Suprapubic skin (tissue), 4 donors: ENCODE results near the gene GNL3. TPM values are rescaled to one million over a fixed set of nuclear protein-coding genes. Genes with fewer than 3 reads are reported as not detected.

Experiments
- DNase-seq, 2 donors: peaks; one replicate each; pipeline ENCODE4 v3.0.0-alpha.2; 2019; ENCODE audit warnings: low spot score in 2 of 2
- H3K27ac ChIP-seq: fragments of 200-600 bp; sonication (generic); one replicate; pipeline ENCODE4 v1.5.1; 2019
- H3K27me3 ChIP-seq: fragments of 200-600 bp; sonication (generic); one replicate; pipeline ENCODE4 v1.5.1; 2019
- H3K36me3 ChIP-seq: fragments of 200-600 bp; sonication (generic); one replicate; pipeline ENCODE4 v1.5.1; 2019
- H3K4me1 ChIP-seq: fragments of 200-600 bp; sonication (generic); one replicate; pipeline ENCODE4 v1.5.1; 2019
- H3K4me3 ChIP-seq: fragments of 200-600 bp; sonication (generic); one replicate; pipeline ENCODE4 v1.5.1; 2019; ENCODE audit warnings: mild to moderate bottlenecking
- H3K9me3 ChIP-seq: fragments of 200-600 bp; sonication (generic); one replicate; pipeline ENCODE4 v1.5.1; 2019
- EP300 ChIP-seq: sonication (generic); formaldehyde crosslinking; IDR thresholded peaks from one replicate; pipeline ENCODE4 v1.6.1; 2017; ENCODE audit warnings: antibody characterized with exemption
- POLR2A ChIP-seq, 2 donors: fragments of 450-650 bp; IDR thresholded peaks; one replicate each; pipeline ENCODE4 v1.6.1; 2017; ENCODE audit warnings: antibody characterized with exemption in 2 of 2, mild to moderate bottlenecking in 2 of 2, moderate library complexity in 2 of 2
- POLR2AphosphoS5 ChIP-seq, 3 donors: sonication (generic); formaldehyde crosslinking; IDR thresholded peaks; one replicate each; pipeline ENCODE4 v1.6.1; 2017; ENCODE audit warnings: antibody characterized with exemption in 3 of 3
- WGBS: methylation state at CpG from one replicate; pipeline ENCODE4 v1.1.5; 2018; 5-methylcytosine and 5-hydroxymethylcytosine counted together
- total RNA-seq, 4 donors: library from RNA; depleted of rRNA; stranded (reverse); fragments of >200 nt; gene quantifications; one replicate each; pipeline ENCODE4 v1.1.0, GENCODE V29; 2016
- TF ChIP-seq, protein P1 (sequence below), 2 donors: fragments of 200-600 bp in 1 of 2; fragments of 450-650 bp in 1 of 2; sonication (generic) in 1 of 2; IDR thresholded peaks; one replicate each; pipeline ENCODE4 v1.5.1; 2016 to 2019; ENCODE audit warnings: antibody characterized with exemption in 2 of 2, mild to moderate bottlenecking in 1 of 2, moderate library complexity in 1 of 2

Gene GNL3
- total RNA-seq, 4 donors from 2014 or later, result 76.8 to 127 (median 106) TPM

DNA sequence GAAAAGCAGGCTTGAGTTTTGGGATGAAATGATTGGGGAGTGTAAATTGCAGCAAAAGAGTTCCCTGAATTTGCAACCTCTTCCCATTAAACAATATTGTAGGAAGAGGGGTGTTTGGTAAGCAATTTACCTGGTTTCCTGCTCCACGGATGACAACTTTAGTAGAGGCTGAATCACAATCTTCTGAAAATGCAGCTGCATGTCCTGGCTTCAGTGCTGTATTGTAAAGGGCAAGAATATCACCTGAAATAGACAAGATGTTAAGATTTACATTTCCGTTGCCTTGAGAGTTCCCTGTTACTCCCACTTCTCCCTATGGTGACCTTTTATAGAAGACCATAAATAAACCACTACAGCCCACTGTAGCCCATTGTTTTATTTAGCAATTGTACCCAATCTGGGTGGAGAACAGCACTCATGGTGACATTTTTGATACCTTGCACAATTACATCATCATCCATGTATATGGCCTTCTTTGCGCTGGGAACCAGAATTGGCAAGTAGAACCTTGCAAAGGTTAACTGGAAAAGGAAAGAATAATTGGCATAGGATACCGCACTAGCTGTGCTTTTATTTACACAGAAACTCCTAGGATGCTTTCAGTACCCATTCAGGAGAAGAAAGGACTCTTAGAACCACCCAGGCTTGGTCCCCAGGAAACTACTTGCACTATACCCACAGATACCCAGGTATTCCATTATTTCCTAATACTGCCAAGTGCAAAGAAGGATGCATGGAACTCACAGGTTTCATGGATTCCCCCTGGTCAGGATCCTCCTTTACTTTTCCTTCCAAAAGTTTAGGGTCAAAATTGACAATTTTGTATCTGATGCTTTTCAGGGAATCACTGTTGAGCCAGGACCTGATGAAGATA, 10.2 kb downstream of the GNL3 start:
- 77% methylated on average over 4 of the region's 4 CpGs for WGBS
- H3K9me3 ChIP-seq, result no peaks in the 10 kb centered on the region
- no peaks in the 10 kb centered on the region for H3K27me3 ChIP-seq
- TF ChIP-seq, protein P1, sequence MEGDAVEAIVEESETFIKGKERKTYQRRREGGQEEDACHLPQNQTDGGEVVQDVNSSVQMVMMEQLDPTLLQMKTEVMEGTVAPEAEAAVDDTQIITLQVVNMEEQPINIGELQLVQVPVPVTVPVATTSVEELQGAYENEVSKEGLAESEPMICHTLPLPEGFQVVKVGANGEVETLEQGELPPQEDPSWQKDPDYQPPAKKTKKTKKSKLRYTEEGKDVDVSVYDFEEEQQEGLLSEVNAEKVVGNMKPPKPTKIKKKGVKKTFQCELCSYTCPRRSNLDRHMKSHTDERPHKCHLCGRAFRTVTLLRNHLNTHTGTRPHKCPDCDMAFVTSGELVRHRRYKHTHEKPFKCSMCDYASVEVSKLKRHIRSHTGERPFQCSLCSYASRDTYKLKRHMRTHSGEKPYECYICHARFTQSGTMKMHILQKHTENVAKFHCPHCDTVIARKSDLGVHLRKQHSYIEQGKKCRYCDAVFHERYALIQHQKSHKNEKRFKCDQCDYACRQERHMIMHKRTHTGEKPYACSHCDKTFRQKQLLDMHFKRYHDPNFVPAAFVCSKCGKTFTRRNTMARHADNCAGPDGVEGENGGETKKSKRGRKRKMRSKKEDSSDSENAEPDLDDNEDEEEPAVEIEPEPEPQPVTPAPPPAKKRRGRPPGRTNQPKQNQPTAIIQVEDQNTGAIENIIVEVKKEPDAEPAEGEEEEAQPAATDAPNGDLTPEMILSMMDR (IDR thresholded peaks at IDR 0.05), result no peak
- TF ChIP-seq POLR2AphosphoS5 (IDR thresholded peaks at IDR 0.05), result no peak
- TF ChIP-seq EP300, result no peak
- TF ChIP-seq POLR2A (IDR thresholded peaks at IDR 0.05), result no peak
- H3K4me3 ChIP-seq, result no peak overlapping the region
- peaks cover 75% of the 10 kb centered on the region for H3K36me3 ChIP-seq
- H3K4me1 ChIP-seq, result no peaks in the 10 kb centered on the region
- no peak for DNase-seq
- H3K27ac ChIP-seq, result no peak overlapping the region

DNA sequence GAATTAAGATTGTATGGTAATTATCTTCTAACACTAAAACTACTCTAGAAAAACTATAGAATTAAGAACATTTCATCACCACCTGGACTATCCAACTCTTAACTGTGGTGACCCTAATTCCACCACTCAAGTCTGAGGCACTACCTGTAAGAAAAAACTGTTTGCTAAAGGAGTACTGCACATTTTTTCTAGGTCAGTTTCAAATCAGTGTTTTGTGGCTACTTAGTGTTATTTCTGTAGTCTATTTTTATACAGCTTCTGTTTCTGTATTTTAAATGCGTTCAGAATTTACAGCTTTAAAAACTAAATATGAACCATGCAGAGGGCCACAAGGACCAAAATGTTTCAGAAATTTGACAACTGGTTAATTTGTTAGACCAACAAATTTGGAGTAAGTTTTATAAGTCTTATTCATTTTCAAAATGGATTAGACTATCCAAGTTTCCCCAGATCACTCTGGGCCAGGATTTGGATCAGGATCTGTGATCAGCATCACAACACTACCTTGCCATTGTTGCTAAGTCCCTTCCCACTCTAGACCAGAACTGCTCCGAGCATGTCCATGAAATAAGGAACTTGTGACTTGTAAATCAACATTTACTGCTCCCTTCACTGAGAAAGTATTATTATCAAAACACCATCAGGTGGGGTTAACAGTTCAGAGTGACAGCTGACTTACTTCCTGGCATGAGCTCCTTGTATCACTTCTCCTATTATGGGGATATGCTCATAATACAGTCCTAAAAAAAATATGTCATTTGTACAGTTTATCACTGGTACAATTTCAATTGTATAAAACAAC, 11.2 kb downstream of the GNL3 start:
- no peak for TF ChIP-seq POLR2A (IDR thresholded peaks at IDR 0.05)
- TF ChIP-seq, protein P1 (IDR thresholded peaks at IDR 0.05), result no peak
- no peak for TF ChIP-seq EP300
- TF ChIP-seq POLR2AphosphoS5 (IDR thresholded peaks at IDR 0.05), result no peak
- Histone ChIP-seq H3K27me3 (no peaks in the 10 kb centered on the region), H3K36me3 (peaks cover 65% of the 10 kb centered on the region), H3K4me3 (no peak overlapping the region), H3K27ac (no peak overlapping the region), H3K9me3 (no peaks in the 10 kb centered on the region), H3K4me1 (no peaks in the 10 kb centered on the region)
- DNase-seq, result no peak
- WGBS, result 78% methylated on average over 2 of the region's 2 CpGs

DNA sequence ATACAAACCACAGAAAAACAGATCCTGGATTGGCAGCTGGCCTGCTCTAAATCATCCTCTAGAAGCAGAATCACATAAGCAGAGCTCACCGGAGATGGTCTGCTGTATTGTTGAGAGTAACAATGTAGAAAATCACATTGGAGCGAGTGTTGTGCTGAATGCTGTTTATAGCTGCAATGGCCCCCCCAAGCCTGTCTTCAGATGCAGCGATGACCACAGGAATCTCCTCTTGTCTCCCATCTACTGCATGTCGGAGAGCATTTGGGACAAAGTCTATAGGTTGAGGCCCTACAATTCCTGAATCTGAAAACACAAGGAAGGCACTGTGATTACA, 11.8 kb downstream of the GNL3 start:
- no peaks in the 10 kb centered on the region for H3K4me1 ChIP-seq
- no peaks in the 10 kb centered on the region for H3K27me3 ChIP-seq
- TF ChIP-seq, protein P1 (IDR thresholded peaks at IDR 0.05), result no peak
- H3K36me3 ChIP-seq, result peaks cover 59% of the 10 kb centered on the region
- no peak overlapping the region for H3K27ac ChIP-seq
- no peak overlapping the region for H3K4me3 ChIP-seq
- DNase-seq, result no peak
- H3K9me3 ChIP-seq, result no peaks in the 10 kb centered on the region
- 88% methylated on average over 4 of the region's 4 CpGs for WGBS

DNA sequence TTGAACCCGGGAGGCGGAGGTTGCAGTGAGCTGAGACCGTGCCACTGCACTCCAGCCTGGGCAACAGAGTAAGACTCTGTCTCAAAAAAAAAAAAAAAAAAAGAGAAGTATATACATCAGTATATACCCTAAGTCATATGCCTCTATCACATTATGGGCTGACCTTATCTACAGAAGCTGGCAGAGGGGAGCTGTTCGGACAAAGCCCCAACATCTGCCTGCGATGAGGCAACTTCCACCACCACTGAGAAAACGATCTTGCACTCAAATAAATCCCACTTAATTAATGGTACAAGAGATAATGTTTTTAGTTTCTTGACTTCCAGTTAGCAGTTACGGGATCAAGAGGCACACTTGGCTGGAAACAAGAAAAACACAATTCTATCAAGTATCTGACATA, 17.5 kb downstream of the GNL3 start:
- Histone ChIP-seq H3K9me3 (no peaks in the 10 kb centered on the region), H3K4me3 (no peak overlapping the region), H3K27ac (no peak overlapping the region), H3K36me3 (peaks cover 14% of the 10 kb centered on the region), H3K27me3 (no peaks in the 10 kb centered on the region), H3K4me1 (peaks cover 40% of the 10 kb centered on the region)
- TF ChIP-seq, protein P1 (IDR thresholded peaks at IDR 0.05), result no peak
- DNase-seq, result no peak
- 88% methylated on average over 7 of the region's 7 CpGs for WGBS
